ENCODE measurements around the gene ANXA6. TPM values are rescaled to one million over a fixed set of nuclear protein-coding genes. Genes with fewer than 3 reads are reported as not detected.
"Not testable (repeated sequence)": the region's sequence is repeated elsewhere in the genome, so short reads cannot be mapped to it uniquely, and the experiment has no call there.

Gene ANXA6
- polyA plus RNA-seq, 4 donors, result 131 to 244 (median 143) TPM

- no peak for DNase-seq (ENCODE audit: low read depth in 4 of 4, low spot score in 3 of 4)
Measured at GRCh38 chr5:151181818-151182523, 24.4 kb upstream of the ANXA6 start.

GRCh38 chr5:151180291-151180690, 22.7 kb upstream of the ANXA6 start:
- DNase-seq (ENCODE audit: low read depth in 4 of 4, low spot score in 3 of 4), result no peak

GRCh38 chr5:151179489-151179840, 21.9 kb upstream of the ANXA6 start:
- no peak for DNase-seq (ENCODE audit: low read depth in 4 of 4, low spot score in 3 of 4)

GRCh38 chr5:151178777-151179488, 21.4 kb upstream of the ANXA6 start:
- no peak for DNase-seq (ENCODE audit: low read depth in 4 of 4, low spot score in 3 of 4)

- no peak for DNase-seq (ENCODE audit: low read depth in 4 of 4, low spot score in 3 of 4)
Measured at GRCh38 chr5:151178372-151178771, 20.8 kb upstream of the ANXA6 start.

- DNase-seq (ENCODE audit: low read depth in 4 of 4, low spot score in 3 of 4), result not testable (repeated sequence)
Measured at GRCh38 chr5:151176268-151176667, 18.7 kb upstream of the ANXA6 start.

GRCh38 chr5:151174612-151175101, 17.1 kb upstream of the ANXA6 start:
- no peak for DNase-seq (ENCODE audit: low read depth in 4 of 4, low spot score in 3 of 4)

GRCh38 chr5:151173711-151174611, 16.4 kb upstream of the ANXA6 start:
- DNase-seq (ENCODE audit: low read depth in 4 of 4, low spot score in 3 of 4), result no peak

- DNase-seq (ENCODE audit: low read depth in 4 of 4, low spot score in 3 of 4), result no peak
Measured at GRCh38 chr5:151171529-151171928, 13.9 kb upstream of the ANXA6 start.

- no peak for DNase-seq (ENCODE audit: low read depth in 4 of 4, low spot score in 3 of 4)
Measured at GRCh38 chr5:151168602-151169344, 11.2 kb upstream of the ANXA6 start.

- no peak for DNase-seq (ENCODE audit: low read depth in 4 of 4, low spot score in 3 of 4)
Measured at GRCh38 chr5:151167022-151167421, 9.4 kb upstream of the ANXA6 start.

- DNase-seq (ENCODE audit: low read depth in 4 of 4, low spot score in 3 of 4), result peak in 2 of 4 donors; percentile 67 to 69
Measured at GRCh38 chr5:151164687-151165392, 7.3 kb upstream of the ANXA6 start.

GRCh38 chr5:151162776-151163175, 5.2 kb upstream of the ANXA6 start:
- DNase-seq (ENCODE audit: low read depth in 4 of 4, low spot score in 3 of 4), result no peak

GRCh38 chr5:151159649-151160373, 2.2 kb upstream of the ANXA6 start:
- DNase-seq (ENCODE audit: low read depth in 4 of 4, low spot score in 3 of 4), result no peak

GRCh38 chr5:151158287-151158661, 695 bp upstream of the ANXA6 start:
- DNase-seq (ENCODE audit: low read depth in 4 of 4, low spot score in 3 of 4), result no peak

- no peak for DNase-seq (ENCODE audit: low read depth in 4 of 4, low spot score in 3 of 4)
Measured at GRCh38 chr5:151156507-151157420, 815 bp downstream of the ANXA6 start.

GRCh38 chr5:151155775-151156506, 1.6 kb downstream of the ANXA6 start:
- DNase-seq (ENCODE audit: low read depth in 4 of 4, low spot score in 3 of 4), result no peak
